ENCODE data around the gene PF4V1.

GRCh38 chr4:73810191-73810590 lies 42.9 kb upstream of the PF4V1 start:
- no peak for TF ChIP-seq CTCF (IDR thresholded peaks at IDR 0.05; ENCODE audit: insufficient read depth, low read depth, low read length)
- no peak for TF ChIP-seq EZH2 (IDR thresholded peaks at IDR 0.05; ENCODE audit: insufficient read depth, low read length)
